ENCODE measurements around the gene ZBTB7B.
A peak's percentile ranks its signal among the peaks of the same experiment; 100 is the strongest.

The ZBTB7B gene

GRCh38 chr1:154989195-154989860, 13.3 kb upstream of the ZBTB7B start:
- no peak for DNase-seq

GRCh38 chr1:154990276-154990675, 12.3 kb upstream of the ZBTB7B start:
- DNase-seq, result no peak

- DNase-seq, result peak; percentile 50 to 73
Measured at GRCh38 chr1:154992721-154993571, 9.7 kb upstream of the ZBTB7B start.

- DNase-seq, result no peak
Measured at GRCh38 chr1:154993572-154994268, 8.9 kb upstream of the ZBTB7B start, which contains the start of gene LENEP. TSS of gene LENEP (plus strand) at chr1:154993586. CDS start at chr1:154993608, 22 bp downstream.

- DNase-seq, result no peak
Measured at GRCh38 chr1:154994269-154994587, 8.4 kb upstream of the ZBTB7B start.

GRCh38 chr1:154994591-154994990, 8.0 kb upstream of the ZBTB7B start:
- no peak for DNase-seq

GRCh38 chr1:154995301-154995983, 7.2 kb upstream of the ZBTB7B start:
- peak; percentile 68 to 76 for DNase-seq

GRCh38 chr1:154996966-154997701, 5.5 kb upstream of the ZBTB7B start:
- DNase-seq, result no peak

- no peak for DNase-seq
Measured at GRCh38 chr1:154998201-154998780, 4.3 kb upstream of the ZBTB7B start.

- DNase-seq, result peak; percentile 97 to 98
Measured at GRCh38 chr1:154998818-154999570, 3.6 kb upstream of the ZBTB7B start.

GRCh38 chr1:154999571-155000410, 2.8 kb upstream of the ZBTB7B start:
- peak; percentile 83 to 95 for DNase-seq

GRCh38 chr1:155000411-155000725, 2.2 kb upstream of the ZBTB7B start:
- DNase-seq, result no peak

GRCh38 chr1:155000726-155001424, 1.7 kb upstream of the ZBTB7B start:
- peak; percentile 98 to 100 for DNase-seq

- DNase-seq, result peak in 1 of 2 experiments; percentile 95
Measured at GRCh38 chr1:155001425-155001674, 1.3 kb upstream of the ZBTB7B start.

- DNase-seq, result peak; percentile 100
Measured at GRCh38 chr1:155001675-155002463, 733 bp upstream of the ZBTB7B start.

GRCh38 chr1:155003227-155003765, 694 bp downstream of the ZBTB7B start:
- DNase-seq, result peak; percentile 63 to 79

- DNase-seq, result peak; percentile 48 to 77
Measured at GRCh38 chr1:155003766-155004351, 1.3 kb downstream of the ZBTB7B start.

GRCh38 chr1:155004352-155005075, 1.9 kb downstream of the ZBTB7B start:
- peak in 1 of 2 experiments; percentile 75 for DNase-seq
